Measurements from ENCODE around the gene HTR3C.
"Not testable (repeated sequence)": the region's sequence is repeated elsewhere in the genome, so short reads cannot be mapped to it uniquely, and the experiment has no call there.

HTR3C gene

GRCh38 chr3:184052767-184053166 is at the start of gene HTR3C:
Gene HTR3C, plus strand, starts transcription at chr3:184053047. Its CDS starts 34 bp downstream, at chr3:184053081.
- no peak for DNase-seq

GRCh38 chr3:184003187-184003967 is 49.5 kb upstream of the HTR3C start:
- no peak for DNase-seq

GRCh38 chr3:184004476-184004875 is 48.4 kb upstream of the HTR3C start:
- no peak for DNase-seq

GRCh38 chr3:184005941-184006507 is 46.8 kb upstream of the HTR3C start:
- peak; percentile 46 for DNase-seq

- not testable (repeated sequence) for DNase-seq
These were observed 45.6 kb upstream of the HTR3C start for GRCh38 chr3:184007143-184007813.

GRCh38 chr3:184008161-184008560 is 44.7 kb upstream of the HTR3C start:
- no peak for DNase-seq

- no peak for DNase-seq
These were observed 41.5 kb upstream of the HTR3C start for GRCh38 chr3:184011230-184011876.

GRCh38 chr3:184011937-184012889 is 40.6 kb upstream of the HTR3C start:
- no peak for DNase-seq

- no peak for DNase-seq
These were observed 37.3 kb upstream of the HTR3C start for GRCh38 chr3:184015381-184016019.

GRCh38 chr3:184016169-184016570 is 36.7 kb upstream of the HTR3C start:
- no peak for DNase-seq

GRCh38 chr3:184016811-184017671 is 35.8 kb upstream of the HTR3C start:
- peak; percentile 83 for DNase-seq

GRCh38 chr3:184017672-184018423 is 35.0 kb upstream of the HTR3C start, which contains the start of gene ABCC5:
Gene ABCC5, minus strand, starts transcription at chr3:184017884. Its CDS starts 3,492 bp downstream, at chr3:184014392.
- peak; percentile 95 for DNase-seq

GRCh38 chr3:184018424-184018973 is 34.3 kb upstream of the HTR3C start:
- DNase-seq, result no peak

- no peak for DNase-seq
These were observed 30.5 kb upstream of the HTR3C start for GRCh38 chr3:184022323-184022722.

- DNase-seq, result not testable (repeated sequence)
These were observed 27.6 kb upstream of the HTR3C start for GRCh38 chr3:184025256-184025655.

GRCh38 chr3:184028275-184028890 is 24.5 kb upstream of the HTR3C start:
- not testable (repeated sequence) for DNase-seq

GRCh38 chr3:184029443-184029842 is 23.4 kb upstream of the HTR3C start:
- no peak for DNase-seq

- no peak for DNase-seq
These were observed 22.3 kb upstream of the HTR3C start for GRCh38 chr3:184030536-184030935.
